Karpas-422 (cell line): Measurements from ENCODE around the gene KRTAP4-11. TPM values are rescaled to one million over a fixed set of nuclear protein-coding genes. Genes with fewer than 3 reads are reported as not detected.
"Not testable (repeated sequence)": the region's sequence is repeated elsewhere in the genome, so short reads cannot be mapped to it uniquely, and the experiment has no call there.

Experiments used
- DNase-seq: peaks from one replicate; pipeline ENCODE4 v3.0.0-alpha.2; 2015
- H2AFZ ChIP-seq: fragments of 200-600 bp; sonication (generic); 2 replicates; pipeline ENCODE4 v1.6.1; 2014; ENCODE audit warnings: antibody characterized with exemption, low read length, mixed read lengths
- H3K27ac ChIP-seq: fragments of 200-600 bp; sonication (generic); 2 replicates; pipeline ENCODE4 v1.5.1; 2014; ENCODE audit warnings: mild to moderate bottlenecking, low read length, moderate library complexity
- H3K27me3 ChIP-seq: fragments of 200-600 bp; sonication (generic); 2 replicates; pipeline ENCODE4 v1.6.1; 2014; ENCODE audit warnings: low read length, mixed read lengths
- H3K36me3 ChIP-seq: fragments of 200-600 bp; sonication (generic); 2 replicates; pipeline ENCODE4 v1.6.1; 2014; ENCODE audit warnings: low read length, mixed read lengths; ENCODE audit not compliant: insufficient read depth
- H3K4me1 ChIP-seq: fragments of 200-600 bp; sonication (generic); 2 replicates; pipeline ENCODE4 v1.6.1; 2014; ENCODE audit warnings: mild to moderate bottlenecking, low read length, mixed read lengths
- H3K4me2 ChIP-seq: fragments of 200-600 bp; sonication (generic); 2 replicates; pipeline ENCODE4 v1.6.1; 2014; ENCODE audit warnings: low read length, low read depth, mild to moderate bottlenecking; ENCODE audit not compliant: poor library complexity, severe bottlenecking
- H3K4me3 ChIP-seq: fragments of 200-600 bp; sonication (generic); 2 replicates; pipeline ENCODE4 v1.5.1; 2014; ENCODE audit warnings: mild to moderate bottlenecking, antibody characterized with exemption, low read length, mixed read lengths
- H3K79me2 ChIP-seq: fragments of 200-600 bp; sonication (generic); 2 replicates; pipeline ENCODE4 v1.6.1; 2014; ENCODE audit warnings: mild to moderate bottlenecking, low read length, mixed read lengths
- H3K9ac ChIP-seq: fragments of 200-600 bp; sonication (generic); 2 replicates; pipeline ENCODE4 v1.6.0; 2014; ENCODE audit warnings: low read length
- H3K9me2 ChIP-seq: fragments of 200-600 bp; sonication (generic), shearing (Covaris generic); replicated peaks from 2 replicates; pipeline ENCODE4 v1.6.0; 2014; ENCODE audit warnings: mild to moderate bottlenecking, low read length, moderate library complexity; ENCODE audit not compliant: insufficient read depth
- H3K9me3 ChIP-seq: fragments of 300-700, 200-600 bp; sonication (generic); 2 replicates; pipeline ENCODE4 v1.6.1; 2014; ENCODE audit warnings: low read length, mixed read lengths
- H4K20me1 ChIP-seq: fragments of 200-600 bp; sonication (generic); 2 replicates; pipeline ENCODE4 v1.6.1; 2014; ENCODE audit warnings: mild to moderate bottlenecking, antibody characterized with exemption, low read length, low read depth; ENCODE audit not compliant: insufficient read depth
- total RNA-seq: library from RNA; depleted of rRNA; stranded (reverse); fragments of >200 nt; shearing (Covaris generic); gene quantifications from 2 replicates; pipeline ENCODE4 v1.2.3, GENCODE V29; 2014; ENCODE audit warnings: low replicate concordance

The KRTAP4-11 gene
- total RNA-seq, 1 experiment from 2014 or later = not detected

DNA sequence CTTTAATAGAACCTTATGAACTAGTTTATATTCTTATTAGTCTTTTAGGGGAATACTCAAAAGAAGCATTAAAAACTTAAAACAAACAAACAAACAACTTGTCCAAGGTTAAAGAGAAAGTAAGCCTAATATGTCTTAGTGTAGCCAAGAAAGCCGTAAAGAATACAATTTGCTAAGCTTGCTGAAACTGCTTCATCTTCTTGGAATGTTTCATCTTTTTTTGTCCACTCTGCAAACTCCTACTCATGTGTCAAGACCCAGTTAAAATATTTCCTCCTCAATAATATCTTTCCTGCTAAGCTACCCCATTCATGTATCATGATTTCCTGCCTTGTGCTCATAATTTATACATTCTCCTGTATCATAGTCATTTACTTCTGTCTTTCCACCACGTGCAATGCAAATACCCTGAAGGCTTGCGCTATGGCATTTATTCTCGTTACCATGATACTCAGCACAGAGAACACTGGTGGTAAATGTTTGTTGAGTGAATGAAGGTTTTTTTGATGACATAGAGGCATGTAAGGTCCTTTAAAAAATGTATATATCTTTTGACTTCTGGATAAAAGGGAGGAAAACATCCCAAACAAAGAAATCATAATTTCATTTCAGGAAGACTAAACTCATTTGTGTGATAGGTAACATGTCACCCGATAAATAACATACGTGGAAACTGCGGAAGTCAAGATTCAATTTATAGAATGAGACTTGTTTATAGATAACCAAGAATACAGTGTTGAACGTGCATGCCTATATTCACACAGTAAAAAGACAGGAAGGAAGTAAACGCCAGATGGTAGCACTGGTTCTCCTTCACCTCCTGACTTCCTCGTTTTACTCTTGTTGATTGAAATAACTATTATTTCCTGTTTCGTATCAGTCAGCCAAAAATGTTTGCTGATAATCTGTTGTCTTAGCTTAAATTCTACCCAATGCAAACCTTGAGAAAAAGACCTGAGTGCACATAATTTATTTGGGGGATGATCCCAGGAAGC, 1.8 kb upstream of the KRTAP4-11 start:
- H3K9me3 ChIP-seq, H3K9ac ChIP-seq, DNase-seq, H3K36me3 ChIP-seq, H2AFZ ChIP-seq, H3K79me2 ChIP-seq, H3K27ac ChIP-seq, H3K27me3 ChIP-seq, H3K4me3 ChIP-seq, H3K4me1 ChIP-seq, H3K4me2 ChIP-seq, H4K20me1 ChIP-seq, H3K9me2 ChIP-seq: not testable (repeated sequence)

DNA sequence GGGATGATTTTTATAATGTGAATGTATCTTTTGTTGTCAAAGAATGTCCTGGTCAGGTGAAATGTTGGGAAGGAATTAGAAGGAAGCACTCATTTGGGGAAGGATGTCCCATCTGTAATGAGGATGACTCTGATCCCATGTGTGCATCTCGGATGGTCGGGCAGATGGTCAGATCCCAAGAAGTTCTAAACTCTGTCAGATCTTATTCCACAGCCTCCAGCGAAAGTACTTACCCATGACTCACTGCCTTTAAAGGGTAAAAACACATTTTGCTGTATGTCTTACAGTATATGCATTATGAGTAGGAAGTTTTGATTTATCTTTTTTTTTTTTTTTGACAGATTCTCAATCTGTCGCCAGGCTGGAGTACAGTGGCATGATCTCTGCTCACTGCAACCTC, 548 bp upstream of the KRTAP4-11 start:
- Histone ChIP-seq H3K27ac (no peak overlapping the region), H3K9me3 (no peaks in the 10 kb centered on the region), H2AFZ (no peak overlapping the region), H4K20me1 (no peaks in the 10 kb centered on the region), H3K79me2 (no peaks in the 10 kb centered on the region), H3K27me3 (no peaks in the 10 kb centered on the region), H3K4me3 (no peak overlapping the region), H3K4me1 (peaks cover 7% of the 10 kb centered on the region), H3K9ac (no peak overlapping the region), H3K36me3 (no peaks in the 10 kb centered on the region), H3K4me2 (no peak overlapping the region), H3K9me2 (no peaks in the 10 kb centered on the region)
- no peak for DNase-seq

DNA sequence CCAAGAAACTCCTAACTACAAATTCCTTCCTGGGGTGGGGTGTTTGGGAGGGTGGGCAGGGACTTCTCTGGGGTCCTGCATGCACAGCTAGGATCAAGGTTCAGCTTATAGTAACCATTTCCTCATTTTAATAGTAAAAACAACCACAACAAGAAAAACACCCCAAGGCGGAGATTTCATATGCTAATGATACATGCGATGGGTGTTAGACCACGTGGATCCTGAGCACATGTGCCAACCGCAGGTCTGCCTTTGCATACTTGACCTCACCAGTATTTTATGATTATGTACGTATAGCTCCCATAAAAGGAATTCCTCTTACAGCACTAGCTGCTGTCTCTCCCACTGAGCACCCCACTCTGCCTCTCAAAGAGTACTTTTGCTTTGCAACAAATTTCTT, 1.9 kb downstream of the KRTAP4-11 start:
- H3K9me3 ChIP-seq = peaks cover under 1% of the 10 kb centered on the region; the same call in 1 of the 2 replicates
- 0 out of 2 replicates have a peak overlapping the region, but pooled peaks have one; percentile 34 for H2AFZ ChIP-seq
- peaks cover 7% of the 10 kb centered on the region for H3K4me1 ChIP-seq
- H3K36me3 ChIP-seq = no peaks in the 10 kb centered on the region
- H3K4me3 ChIP-seq = no peak overlapping the region
- no peaks in the 10 kb centered on the region for H4K20me1 ChIP-seq
- DNase-seq = no peak
- no peaks in the 10 kb centered on the region for H3K9me2 ChIP-seq
- no peak overlapping the region for H3K9ac ChIP-seq
- H3K79me2 ChIP-seq = no peaks in the 10 kb centered on the region
- H3K4me2 ChIP-seq = no peak overlapping the region
- H3K27me3 ChIP-seq = no peaks in the 10 kb centered on the region
- H3K27ac ChIP-seq = no peak overlapping the region

DNA sequence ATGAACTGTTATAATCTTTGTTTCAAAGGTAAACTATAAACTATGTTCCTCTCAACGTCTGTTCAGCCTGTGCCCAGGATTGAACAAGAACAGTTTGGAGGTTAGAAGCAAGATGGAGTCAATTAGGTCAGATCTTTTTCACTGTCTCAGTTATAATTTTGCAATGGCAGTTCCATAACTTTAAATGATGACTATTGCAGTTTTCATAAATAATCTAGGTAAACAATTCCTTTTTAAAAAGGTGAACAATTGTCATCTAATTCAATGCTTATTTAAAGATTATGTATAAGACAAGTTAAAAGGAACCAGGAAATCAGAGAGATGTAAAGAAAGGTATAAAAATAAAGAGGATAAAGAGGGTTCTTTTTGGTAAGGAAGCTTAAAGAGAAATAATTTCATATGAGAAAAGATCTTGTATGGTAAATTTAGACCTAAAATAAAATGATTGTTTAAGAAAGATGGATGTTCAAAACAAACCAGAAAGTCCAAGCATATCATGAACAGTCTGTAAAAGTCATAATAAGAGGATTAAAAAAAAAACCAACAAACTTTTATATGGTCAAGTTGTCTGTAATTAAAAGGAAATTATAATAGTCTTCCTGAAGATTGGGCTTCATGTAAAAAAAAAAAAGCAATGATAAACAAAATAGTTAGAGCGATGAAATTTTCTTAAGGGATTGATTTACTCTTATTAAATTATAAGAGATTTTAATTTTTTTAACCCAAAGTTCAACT, 6.9 kb downstream of the KRTAP4-11 start:
- no peak overlapping the region for H3K4me2 ChIP-seq

DNA sequence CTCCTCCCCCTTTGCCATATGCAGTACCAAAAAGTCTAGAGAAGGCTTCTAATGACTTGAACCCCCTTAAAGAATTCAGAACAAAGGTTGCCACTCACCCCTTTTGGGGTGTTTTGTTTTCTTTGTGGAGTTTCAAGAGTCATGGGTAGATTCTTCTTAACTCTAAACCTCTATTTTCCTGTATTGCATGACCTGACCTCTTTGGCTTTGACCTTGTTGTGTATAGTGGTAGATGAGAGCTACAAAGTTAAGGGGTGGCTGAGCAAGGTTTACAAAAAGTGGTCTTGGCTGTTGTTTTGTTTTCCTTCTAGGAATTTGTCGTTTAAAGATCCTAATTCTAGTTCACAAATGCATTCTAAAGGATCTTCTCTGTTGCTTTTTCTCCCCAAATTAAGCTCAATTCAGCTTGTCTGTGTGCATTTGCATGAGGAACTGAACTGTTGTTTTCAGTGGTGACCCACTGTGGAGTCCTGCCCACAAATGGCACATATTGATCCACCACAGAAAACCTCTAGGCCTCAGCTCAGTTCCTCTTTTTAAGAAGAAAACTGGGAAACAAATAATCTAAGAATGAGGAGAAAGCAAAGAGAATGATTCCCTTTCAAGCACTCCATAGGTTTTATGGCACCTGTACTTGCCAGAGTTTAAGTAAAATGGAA, 9.3 kb downstream of the KRTAP4-11 start:
- H3K4me1 ChIP-seq, H3K4me3 ChIP-seq, H4K20me1 ChIP-seq, H3K9me2 ChIP-seq, H2AFZ ChIP-seq, H3K79me2 ChIP-seq, H3K27ac ChIP-seq, H3K4me2 ChIP-seq, H3K9ac ChIP-seq, H3K9me3 ChIP-seq, H3K27me3 ChIP-seq, DNase-seq, H3K36me3 ChIP-seq: not testable (repeated sequence)

More for the DNA sequence above, 6.9 kb downstream of the KRTAP4-11 start:
- H3K36me3 ChIP-seq = no peaks in the 10 kb centered on the region
- H3K4me1 ChIP-seq = no peaks in the 10 kb centered on the region; the same call in 1 of the 2 replicates
- H3K79me2 ChIP-seq = no peaks in the 10 kb centered on the region
- no peaks in the 10 kb centered on the region for H3K27me3 ChIP-seq
- H3K9me3 ChIP-seq = peaks cover 3% of the 10 kb centered on the region; the same call in 1 of the 2 replicates
- H3K27ac ChIP-seq = no peak overlapping the region
- no peaks in the 10 kb centered on the region for H4K20me1 ChIP-seq
- H2AFZ ChIP-seq = no peak overlapping the region
- DNase-seq = no peak
- no peak overlapping the region for H3K9ac ChIP-seq
- H3K4me3 ChIP-seq = no peak overlapping the region
- no peaks in the 10 kb centered on the region for H3K9me2 ChIP-seq

DNA sequence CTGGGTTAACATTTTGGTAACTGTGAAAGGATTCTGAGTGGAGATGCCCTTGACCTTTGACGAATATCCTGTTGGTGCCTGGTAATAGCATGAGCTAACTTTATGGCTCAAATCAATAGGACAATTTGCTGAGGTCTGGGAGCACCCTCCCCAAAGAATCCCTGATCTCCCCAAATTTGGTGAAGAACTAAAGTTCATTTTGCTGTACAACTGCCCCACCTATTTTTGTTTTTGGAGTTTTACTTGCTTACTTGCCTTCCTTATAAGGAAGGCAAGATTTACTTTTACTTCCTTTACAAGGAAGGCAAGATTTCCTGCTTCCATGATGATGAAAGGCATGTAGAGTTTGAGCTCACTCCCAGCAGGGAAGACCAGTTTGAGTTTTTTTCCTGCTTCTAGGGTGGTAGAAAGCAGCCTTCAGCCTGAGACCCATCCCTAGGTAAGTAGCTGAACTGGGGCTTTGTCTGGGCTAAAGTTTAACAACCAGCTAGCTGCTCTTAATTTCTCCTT, 10.2 kb downstream of the KRTAP4-11 start:
- H4K20me1 ChIP-seq = no peaks in the 10 kb centered on the region
- H3K9ac ChIP-seq = no peak overlapping the region
- H3K9me2 ChIP-seq = no peaks in the 10 kb centered on the region
- H3K27me3 ChIP-seq = no peaks in the 10 kb centered on the region
- peaks cover 3% of the 10 kb centered on the region; the same call in 1 of the 2 replicates for H3K9me3 ChIP-seq
- H3K79me2 ChIP-seq = no peaks in the 10 kb centered on the region
- no peak for DNase-seq
- no peak overlapping the region for H3K4me3 ChIP-seq
- no peaks in the 10 kb centered on the region for H3K36me3 ChIP-seq
- no peak overlapping the region for H2AFZ ChIP-seq
- H3K4me1 ChIP-seq = no peaks in the 10 kb centered on the region
- no peak overlapping the region for H3K27ac ChIP-seq
- H3K4me2 ChIP-seq = no peak overlapping the region

DNA sequence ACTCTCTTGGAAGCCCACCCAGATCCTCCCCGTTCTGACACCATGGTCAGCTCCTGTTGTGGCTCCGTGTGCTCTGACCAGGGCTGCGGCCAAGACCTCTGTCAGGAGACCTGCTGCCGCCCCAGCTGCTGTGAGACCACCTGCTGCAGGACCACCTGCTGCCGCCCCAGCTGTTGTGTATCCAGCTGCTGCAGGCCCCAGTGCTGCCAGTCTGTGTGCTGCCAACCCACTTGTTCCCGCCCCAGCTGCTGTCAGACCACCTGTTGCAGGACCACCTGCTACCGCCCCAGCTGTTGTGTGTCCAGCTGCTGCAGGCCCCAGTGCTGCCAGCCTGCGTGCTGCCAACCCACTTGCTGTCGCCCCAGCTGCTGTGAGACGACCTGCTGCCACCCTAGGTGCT, 12.8 kb downstream of the KRTAP4-11 start, which contains the start of gene KRTAP4-9:
Gene KRTAP4-9, plus strand, starts transcription at position 43 of the 400 bp plus-strand sequence. Its CDS starts 0 bp downstream, at position 43.
- H3K9ac ChIP-seq, H3K4me3 ChIP-seq, H3K79me2 ChIP-seq, H3K4me1 ChIP-seq, DNase-seq, H3K4me2 ChIP-seq, H3K36me3 ChIP-seq, H3K27ac ChIP-seq, H4K20me1 ChIP-seq, H2AFZ ChIP-seq, H3K9me2 ChIP-seq, H3K27me3 ChIP-seq, H3K9me3 ChIP-seq: not testable (repeated sequence)
